H1 (cell line): ENCODE data around the gene CAPZB. TPM values are rescaled to one million over a fixed set of nuclear protein-coding genes. Genes with fewer than 3 reads are reported as not detected.

Source experiments
- CTCF ChIA-PET: fragments of 300-600 bp; sonication (Branson Sonifier 250); formaldehyde crosslinking; loops from one replicate; lab custom pipeline; 2021; ENCODE audit not compliant: partially characterized antibody; lab: Charles Lee
- POLR2A ChIA-PET: fragments of 300-600 bp; sonication (Branson Sonifier 250); formaldehyde crosslinking; loops from one replicate; lab custom pipeline; 2021; ENCODE audit warnings: inconsistent platforms; ENCODE audit not compliant: partially characterized antibody; lab: Charles Lee
- DNase-seq, 2 experiments: peaks; one replicate each; pipeline versions ENCODE4 v3.0.0 to v3.0.0-alpha.2; 2010 to 2022; ENCODE audit warnings: low spot score in 2 of 2, low read depth in 1 of 2, mixed read lengths in 1 of 2
- FAIRE-seq: peaks from 2 replicates; lab custom pipeline; 2011; peaks lifted over from hg19 to GRCh38; lab: Jason Lieb, UNC
- H2AFZ ChIP-seq: 2 replicates; pipeline ENCODE4 v1.8.1; 2012; ENCODE audit warnings: low read length, inconsistent platforms
- H2AK5ac ChIP-seq: 2 replicates; pipeline ENCODE4 v1.6.1; 2013; ENCODE audit warnings: low read depth, low read length
- H2BK120ac ChIP-seq: replicated peaks from 2 replicates; pipeline ENCODE3; 2013; ENCODE audit warnings: low read depth, low read length, inconsistent platforms
- H2BK12ac ChIP-seq: 2 replicates; pipeline ENCODE4 v1.6.1; 2013; ENCODE audit warnings: low read depth, low read length
- H2BK15ac ChIP-seq: 2 replicates; pipeline ENCODE4 v1.6.1; 2013; ENCODE audit warnings: low read length
- H2BK20ac ChIP-seq: 2 replicates; pipeline ENCODE4 v1.6.1; 2013; ENCODE audit warnings: low read length
- H2BK5ac ChIP-seq: 2 replicates; pipeline ENCODE4 v1.6.1; 2013; ENCODE audit warnings: low read depth, low read length
- H3K14ac ChIP-seq: 2 replicates; pipeline ENCODE4 v1.6.1; 2013; ENCODE audit warnings: inconsistent platforms; ENCODE audit not compliant: insufficient read length
- H3K18ac ChIP-seq: 2 replicates; pipeline ENCODE4 v1.6.1; 2013; ENCODE audit warnings: low read length; ENCODE audit errors: extremely low read depth
- H3K23ac ChIP-seq: 2 replicates; pipeline ENCODE4 v1.6.1; 2013; ENCODE audit warnings: inconsistent platforms; ENCODE audit not compliant: insufficient read length
- H3K23me2 ChIP-seq: 2 replicates; pipeline ENCODE4 v1.6.1; 2013; ENCODE audit warnings: low read depth, low read length
- H3K27ac ChIP-seq: 2 replicates; pipeline ENCODE4 v1.6.1; 2011; ENCODE audit warnings: low read depth, low read length, inconsistent platforms
- H3K27me3 ChIP-seq, 4 experiments: replicated peaks in 1 of 4; 1 replicate in 1 of 4; 2 replicates in 3 of 4; pipeline versions ENCODE4 v1.6.1 to v1.8.1; 2011 to 2013; ENCODE audit warnings: low read length in 3 of 4, mild to moderate bottlenecking in 3 of 4, inconsistent platforms in 2 of 4, mixed read lengths in 2 of 4, moderate library complexity in 1 of 4; ENCODE audit not compliant: control insufficient read depth in 3 of 4, insufficient read depth in 3 of 4; ENCODE audit errors: extremely low read depth in 1 of 4
- H3K36me3 ChIP-seq, 4 experiments: 2 replicates each; pipeline versions ENCODE4 v1.6.1 to v1.8.1; 2011 to 2013; ENCODE audit warnings: mild to moderate bottlenecking in 4 of 4, low read length in 3 of 4, moderate library complexity in 2 of 4, control low read depth in 1 of 4, inconsistent platforms in 1 of 4; ENCODE audit not compliant: insufficient read depth in 4 of 4, control insufficient read depth in 2 of 4
- H3K4ac ChIP-seq: replicated peaks from 2 replicates; pipeline ENCODE3; 2013; ENCODE audit warnings: low read length, low read depth, mixed read lengths, inconsistent platforms; ENCODE audit not compliant: insufficient read length
- H3K4me1 ChIP-seq, 4 experiments: replicated peaks in 1 of 4; 1 replicate in 1 of 4; 2 replicates in 3 of 4; pipeline versions ENCODE4 v1.6.1 to v1.8.1; 2011 to 2013; ENCODE audit warnings: low read length in 3 of 4, inconsistent platforms in 2 of 4, mixed read lengths in 1 of 4; ENCODE audit not compliant: insufficient read depth in 4 of 4, control insufficient read depth in 3 of 4
- H3K4me2 ChIP-seq, 2 experiments: 2 replicates each; pipeline versions ENCODE4 v1.6.1 to v1.8.1; 2011 to 2013; ENCODE audit warnings: low read depth in 2 of 2, low read length in 2 of 2, control low read depth in 1 of 2, inconsistent platforms in 1 of 2, mild to moderate bottlenecking in 1 of 2; ENCODE audit not compliant: insufficient read depth in 1 of 2
- H3K4me3 ChIP-seq, 4 experiments: fragments of 200-600, 300-600 bp in 1 of 4; sonication (generic), shearing (Covaris generic), sonication (Bioruptor Twin) in 1 of 4; 2 replicates each; pipeline versions ENCODE4 v1.5.1 to v1.8.1; 2011 to 2016; ENCODE audit warnings: low read length in 4 of 4, low read depth in 3 of 4, control low read depth in 2 of 4, inconsistent platforms in 2 of 4, mild to moderate bottlenecking in 2 of 4, mixed read lengths in 1 of 4, moderate library complexity in 1 of 4; ENCODE audit not compliant: insufficient read depth in 2 of 4; ENCODE audit errors: extremely low read depth in 1 of 4
- H3K56ac ChIP-seq: replicated peaks from 2 replicates; pipeline ENCODE3; 2013; ENCODE audit warnings: low read depth, mild to moderate bottlenecking, mixed read lengths, low read length, inconsistent platforms; ENCODE audit not compliant: insufficient read length
- H3K79me1 ChIP-seq: 2 replicates; pipeline ENCODE4 v1.6.1; 2013; ENCODE audit warnings: low read depth, low read length, control low read depth
- H3K79me2 ChIP-seq, 2 experiments: 2 replicates each; pipeline versions ENCODE4 v1.6.1 to v1.8.1; 2012 to 2013; ENCODE audit warnings: low read length in 2 of 2, mild to moderate bottlenecking in 2 of 2, inconsistent platforms in 1 of 2; ENCODE audit not compliant: insufficient read depth in 2 of 2, control insufficient read depth in 1 of 2
- H3K9ac ChIP-seq, 4 experiments: replicated peaks in 1 of 4; 1 replicate in 1 of 4; 2 replicates in 3 of 4; pipeline versions ENCODE4 v1.6.1 to v1.8.1; 2011 to 2013; ENCODE audit warnings: low read depth in 3 of 4, low read length in 3 of 4, control low read depth in 2 of 4, mild to moderate bottlenecking in 2 of 4, moderate library complexity in 2 of 4, inconsistent platforms in 1 of 4; ENCODE audit errors: extremely low read depth in 1 of 4
- H3K9me3 ChIP-seq, 2 experiments: 2 replicates each; pipeline versions ENCODE4 v1.6.1 to v1.8.1; 2012 to 2013; ENCODE audit warnings: mild to moderate bottlenecking in 2 of 2, moderate library complexity in 2 of 2, control low read depth in 1 of 2, inconsistent platforms in 1 of 2, low read depth in 1 of 2, low read length in 1 of 2, mixed read lengths in 1 of 2; ENCODE audit not compliant: insufficient read depth in 2 of 2
- H4K20me1 ChIP-seq, 2 experiments: replicated peaks in 1 of 2; 2 replicates each; pipeline versions ENCODE3 to v1.8.1; 2011 to 2013; ENCODE audit warnings: inconsistent platforms in 2 of 2, low read length in 2 of 2, mild to moderate bottlenecking in 1 of 2; ENCODE audit not compliant: insufficient read depth in 2 of 2, control insufficient read depth in 1 of 2
- H4K5ac ChIP-seq: 2 replicates; pipeline ENCODE4 v1.6.1; 2013; ENCODE audit warnings: low read length, low read depth, mixed read lengths, inconsistent platforms; ENCODE audit not compliant: insufficient read length
- H4K8ac ChIP-seq: 2 replicates; pipeline ENCODE4 v1.8.0; 2013; ENCODE audit warnings: mild to moderate bottlenecking, moderate library complexity, low read length, inconsistent platforms; ENCODE audit not compliant: insufficient read depth; ENCODE audit errors: extremely low read depth
- H4K91ac ChIP-seq: replicated peaks from 2 replicates; pipeline ENCODE3; 2013; ENCODE audit warnings: low read length, mixed read lengths, inconsistent platforms; ENCODE audit not compliant: insufficient read length
- CBX5 ChIP-seq: fragments of 300-800, 300-1000 bp; sonication (generic); IDR thresholded peaks from 2 replicates; pipeline ENCODE4 v1.7.1; 2016; ENCODE audit warnings: antibody characterized with exemption, low read length, low read depth
- CEBPB ChIP-seq: IDR thresholded peaks from 2 replicates; pipeline ENCODE4 v1.6.1; 2012; ENCODE audit warnings: low read depth, low read length
- CTCF ChIP-seq, 3 experiments: IDR thresholded peaks; 1 replicate in 2 of 3; 2 replicates in 1 of 3; pipeline versions ENCODE4 v1.5.1 to v1.6.1; 2011; ENCODE audit warnings: low read length in 3 of 3, mild to moderate bottlenecking in 3 of 3, inconsistent platforms in 2 of 3, low read depth in 1 of 3, moderate library complexity in 1 of 3; ENCODE audit not compliant: insufficient read depth in 1 of 3; ENCODE audit errors: control extremely low read depth in 1 of 3
- JUN ChIP-seq: IDR thresholded peaks from 2 replicates; pipeline ENCODE4 v1.6.1; 2011; ENCODE audit warnings: low read depth, mild to moderate bottlenecking, improper control_type of control experiment, low read length
- MAFK ChIP-seq: IDR thresholded peaks from 2 replicates; pipeline ENCODE4 v1.6.1; 2012; ENCODE audit warnings: low read depth, mild to moderate bottlenecking, improper control_type of control experiment, low read length
- RBBP5 ChIP-seq: IDR thresholded peaks from 2 replicates; pipeline ENCODE4 v1.7.1; 2012; ENCODE audit warnings: low read depth, mild to moderate bottlenecking, inconsistent platforms, low read length, moderate library complexity, borderline replicate concordance
- RFX5 ChIP-seq: IDR thresholded peaks from 2 replicates; pipeline ENCODE4 v1.6.1; 2011; ENCODE audit warnings: low read depth, low read length, improper control_type of control experiment, borderline replicate concordance
- SP4 ChIP-seq: IDR thresholded peaks from 2 replicates; pipeline ENCODE4 v1.6.1; 2012; ENCODE audit warnings: low read length, inconsistent platforms
- SRF ChIP-seq: IDR thresholded peaks from 2 replicates; pipeline ENCODE4 v1.6.1; 2011; ENCODE audit warnings: mild to moderate bottlenecking, low read depth, low read length, moderate library complexity
- TBP ChIP-seq: IDR thresholded peaks from 2 replicates; pipeline ENCODE4 v1.6.1; 2011; ENCODE audit warnings: low read depth, low read length, improper control_type of control experiment
- WGBS, 2 experiments: shearing (Covaris generic) in 1 of 2; methylation state at CpG; one replicate each; pipeline versions ENCODE4 v1.1.6 to v1.1.7; 2013 to 2015; ENCODE audit warnings: low lambda C conversion rate in 2 of 2, mixed read lengths in 2 of 2, inconsistent platforms in 1 of 2, low coverage in 1 of 2, missing lambda C conversion rate in 1 of 2; ENCODE audit not compliant: insufficient replicate concordance in 2 of 2, insufficient coverage in 1 of 2, insufficient read length in 1 of 2; ENCODE audit errors: extremely low coverage in 1 of 2, missing lambda C conversion rate in 1 of 2; 5-methylcytosine and 5-hydroxymethylcytosine counted together
- polyA plus RNA-seq, 7 experiments: library from polyadenylated mRNA; depleted of rRNA in 3 of 7; stranded (reverse) in 5 of 7; unstranded in 2 of 7; fragments of >200 nt in 5 of 7; fragments of 200-250 nt in 2 of 7; gene quantifications; 1 replicate in 5 of 7; 2 replicates in 1 of 7; 4 replicates in 1 of 7; pipeline versions ENCODE4 v1.2.1 to v1.2.3, GENCODE V29; 2011 to 2013; ENCODE audit warnings: missing spikeins in 2 of 7, mixed read lengths in 2 of 7
- total RNA-seq: library from RNA; stranded (reverse); fragmentation: NEBNext Ultra II Directional; extraction: Animal tissue kit (Norgen Biotek cat#: 25700); gene quantifications from 2 replicates; pipeline ENCODE4 v1.2.1, GENCODE V29; 2021
- TF ChIP-seq, protein P1 (sequence below): IDR thresholded peaks from 2 replicates; pipeline ENCODE4 v1.6.1; 2011; ENCODE audit warnings: low read length, improper control_type of control experiment

The CAPZB gene
- total and polyA plus RNA-seq, 2 of the 8 experiments (the other 6 are each of a cell fraction or from before 2014, with no cell fraction given) = 162 to 371 TPM

GRCh38 chr1:19382222-19382621 lies 103.1 kb downstream of the CAPZB start:
- 90% methylated on average over 4 of the region's 4 CpGs; no CpG with 5 or more reads in 1 of the 2 experiments for whole genome bisulfite sequencing, 2 experiments
- Histone ChIP-seq H3K56ac (no peak overlapping the region), H4K8ac (no peak overlapping the region), H3K23me2 (no peaks in the 10 kb centered on the region), H2BK12ac (no peak overlapping the region), H4K91ac (no peak overlapping the region), H3K36me3 (peaks cover 6 to 26% (median 19%) of the 10 kb centered on the region in 4 experiments; a peak in 6 of 8 replicates), H2BK5ac (no peak overlapping the region), H3K79me1 (peaks cover 9% of the 10 kb centered on the region), H4K5ac (no peak overlapping the region), H4K20me1 (peaks cover 4 to 7% of the 10 kb centered on the region in 2 experiments), H3K27ac (no peak overlapping the region), H2AFZ (no peak overlapping the region), H2BK20ac (no peak overlapping the region), H3K4me2 (no peak overlapping the region), H3K18ac (no peak overlapping the region), H3K27me3 (no peaks in the 10 kb centered on the region), H3K9ac (no peak overlapping the region), H2BK15ac (no peak overlapping the region), H3K14ac (no peak overlapping the region), H3K23ac (no peak overlapping the region), H2AK5ac (no peak overlapping the region), H3K4ac (no peak overlapping the region), H3K79me2 (peaks cover 0 to 10% of the 10 kb centered on the region in 2 experiments; a peak in 1 of 4 replicates), H3K4me1 (no peaks in the 10 kb centered on the region), H3K9me3 (no peaks in the 10 kb centered on the region), H3K4me3 (no peak overlapping the region), H2BK120ac (no peak overlapping the region)
- FAIRE-seq = no peak
- POLR2A ChIA-PET = interaction anchor here (1.9 kb wide), 1 partner anchor 13 kb away, joined by 7 read pairs; no protein-coding TSS in a partner anchor
- CTCF ChIA-PET = interaction anchor here (0.8 to 8.3 kb wide), 6 partner anchors 9 to 269 kb away, joined by 3 to 70 read pairs (median 5); no protein-coding TSS in a partner anchor
- no peak for DNase-seq
- no peak for TF ChIP-seq SRF
- TF ChIP-seq RBBP5 = no peak
- no peak for TF ChIP-seq CBX5
- no peak for TF ChIP-seq TBP
- TF ChIP-seq JUN = no peak
- TF ChIP-seq SP4 = no peak
- no peak for TF ChIP-seq RFX5
- TF ChIP-seq CEBPB = no peak
- no peak for TF ChIP-seq MAFK
- no peak for TF ChIP-seq CTCF (IDR thresholded peaks at IDR 0.05; ENCODE audit: control extremely low read depth in 1 of 3, insufficient read depth in 1 of 3, low read depth in 1 of 3, low read length in 3 of 3)
- TF ChIP-seq, protein P1, sequence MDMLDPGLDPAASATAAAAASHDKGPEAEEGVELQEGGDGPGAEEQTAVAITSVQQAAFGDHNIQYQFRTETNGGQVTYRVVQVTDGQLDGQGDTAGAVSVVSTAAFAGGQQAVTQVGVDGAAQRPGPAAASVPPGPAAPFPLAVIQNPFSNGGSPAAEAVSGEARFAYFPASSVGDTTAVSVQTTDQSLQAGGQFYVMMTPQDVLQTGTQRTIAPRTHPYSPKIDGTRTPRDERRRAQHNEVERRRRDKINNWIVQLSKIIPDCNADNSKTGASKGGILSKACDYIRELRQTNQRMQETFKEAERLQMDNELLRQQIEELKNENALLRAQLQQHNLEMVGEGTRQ = no peak
